Vagina (tissue), 2 donors: ENCODE data around the gene LRRN4CL.

Source experiments
- CTCF ChIP-seq, 3 experiments: fragments of 450-650 bp in 2 of 3; fragments of 200-600 bp in 1 of 3; sonication (generic) in 1 of 3; IDR thresholded peaks; one replicate each; pipeline ENCODE4 v1.5.1; 2017 to 2019; ENCODE audit warnings: antibody characterized with exemption in 3 of 3, mild to moderate bottlenecking in 2 of 3, moderate library complexity in 2 of 3
- POLR2A ChIP-seq, 2 donors: fragments of 450-650 bp; IDR thresholded peaks; one replicate each; pipeline ENCODE4 v1.6.1; 2017; ENCODE audit warnings: antibody characterized with exemption in 2 of 2, mild to moderate bottlenecking in 2 of 2, moderate library complexity in 2 of 2

- TF ChIP-seq POLR2A (IDR thresholded peaks at IDR 0.05) (no peak), CTCF (IDR thresholded peaks at IDR 0.05) (no peak)
These were observed 41.7 kb downstream of the LRRN4CL start for GRCh38 chr11:62647609-62648005.
